ENCODE measurements around the gene FNTB.

The FNTB gene

GRCh38 chr14:64966976-64967375 lies 19.7 kb upstream of the FNTB start:
- no peak for TF ChIP-seq CTCF (IDR thresholded peaks at IDR 0.05; ENCODE audit: insufficient read depth, low read length)
- TF ChIP-seq REST (IDR thresholded peaks at IDR 0.05; ENCODE audit: insufficient replicate concordance, low read depth) = no peak
- no peak for TF ChIP-seq GABPA (IDR thresholded peaks at IDR 0.05; ENCODE audit: low read depth)
- no peak for TF ChIP-seq SPI1 (IDR thresholded peaks at IDR 0.05; ENCODE audit: borderline replicate concordance, low read depth)
- TF ChIP-seq POLR2AphosphoS5 (IDR thresholded peaks at IDR 0.05; ENCODE audit: low read depth) = no peak
- no peak overlapping the region for H3K4me3 ChIP-seq (replicated peaks; ENCODE audit: insufficient read depth, low read length)
- H3K27me3 ChIP-seq (ENCODE audit: insufficient read depth, poor library complexity, severe bottlenecking) = peaks cover 2% of the 10 kb centered on the region
- H3K27ac ChIP-seq (replicated peaks) = no peak overlapping the region
- no peak for DNase-seq (ENCODE audit: low read depth in 1 of 2, low spot score in 1 of 2)

GRCh38 chr14:64968167-64968566 lies 18.5 kb upstream of the FNTB start:
- H3K27me3 ChIP-seq (ENCODE audit: insufficient read depth, poor library complexity, severe bottlenecking) = peaks cover 2% of the 10 kb centered on the region
- H3K27ac ChIP-seq (replicated peaks) = no peak overlapping the region
- H3K4me3 ChIP-seq (replicated peaks; ENCODE audit: insufficient read depth, low read length) = no peak overlapping the region
- DNase-seq (ENCODE audit: low read depth in 1 of 2, low spot score in 1 of 2) = no peak
- TF ChIP-seq GABPA (IDR thresholded peaks at IDR 0.05; ENCODE audit: low read depth) (no peak), REST (IDR thresholded peaks at IDR 0.05; ENCODE audit: insufficient replicate concordance, low read depth) (no peak), CTCF (IDR thresholded peaks at IDR 0.05; ENCODE audit: insufficient read depth, low read length) (no peak), POLR2AphosphoS5 (IDR thresholded peaks at IDR 0.05; ENCODE audit: low read depth) (no peak), SPI1 (IDR thresholded peaks at IDR 0.05; ENCODE audit: borderline replicate concordance, low read depth) (no peak)

- TF ChIP-seq GABPA (IDR thresholded peaks at IDR 0.05; ENCODE audit: low read depth) = no peak
- no peak for TF ChIP-seq CTCF (IDR thresholded peaks at IDR 0.05; ENCODE audit: insufficient read depth, low read length)
- no peak for TF ChIP-seq SPI1 (IDR thresholded peaks at IDR 0.05; ENCODE audit: borderline replicate concordance, low read depth)
- DNase-seq (ENCODE audit: low read depth in 1 of 2, low spot score in 1 of 2) = no peak
- H3K27ac ChIP-seq (replicated peaks) = no peak overlapping the region
- H3K27me3 ChIP-seq (ENCODE audit: insufficient read depth, poor library complexity, severe bottlenecking) = peaks cover 2% of the 10 kb centered on the region
- no peak overlapping the region for H3K4me3 ChIP-seq (replicated peaks; ENCODE audit: insufficient read depth, low read length)
Measured at GRCh38 chr14:64968651-64969050, 18.0 kb upstream of the FNTB start.

- Histone ChIP-seq H3K27me3 (ENCODE audit: insufficient read depth, poor library complexity, severe bottlenecking) (peaks cover 2% of the 10 kb centered on the region), H3K4me3 (replicated peaks; ENCODE audit: insufficient read depth, low read length) (no peak overlapping the region), H3K27ac (replicated peaks) (no peak overlapping the region)
- TF ChIP-seq SPI1 (IDR thresholded peaks at IDR 0.05; ENCODE audit: borderline replicate concordance, low read depth) = no peak
- TF ChIP-seq GABPA (IDR thresholded peaks at IDR 0.05; ENCODE audit: low read depth) = no peak
- no peak for TF ChIP-seq REST (IDR thresholded peaks at IDR 0.05; ENCODE audit: insufficient replicate concordance, low read depth)
- no peak for TF ChIP-seq CTCF (IDR thresholded peaks at IDR 0.05; ENCODE audit: insufficient read depth, low read length)
- TF ChIP-seq POLR2AphosphoS5 (IDR thresholded peaks at IDR 0.05; ENCODE audit: low read depth) = no peak
- no peak for DNase-seq (ENCODE audit: low read depth in 1 of 2, low spot score in 1 of 2)
Measured at GRCh38 chr14:64970041-64970440, 16.7 kb upstream of the FNTB start.

All from HL-60 (cell line).